Lower leg skin (tissue), 3 donors: ENCODE measurements around the gene LRRC8B.

Experiments
- POLR2A ChIP-seq, 2 donors: fragments of 450-650 bp; IDR thresholded peaks; one replicate each; pipeline ENCODE4 v1.6.1; 2016 to 2017; ENCODE audit warnings: antibody characterized with exemption in 2 of 2, mild to moderate bottlenecking in 1 of 2, moderate library complexity in 1 of 2
- TF ChIP-seq, protein P1 (sequence below), 3 donors: fragments of 450-650 bp; IDR thresholded peaks; one replicate each; pipeline ENCODE4 v1.5.1; 2016; ENCODE audit warnings: antibody characterized with exemption in 3 of 3, mild to moderate bottlenecking in 3 of 3, moderate library complexity in 2 of 3

DNA sequence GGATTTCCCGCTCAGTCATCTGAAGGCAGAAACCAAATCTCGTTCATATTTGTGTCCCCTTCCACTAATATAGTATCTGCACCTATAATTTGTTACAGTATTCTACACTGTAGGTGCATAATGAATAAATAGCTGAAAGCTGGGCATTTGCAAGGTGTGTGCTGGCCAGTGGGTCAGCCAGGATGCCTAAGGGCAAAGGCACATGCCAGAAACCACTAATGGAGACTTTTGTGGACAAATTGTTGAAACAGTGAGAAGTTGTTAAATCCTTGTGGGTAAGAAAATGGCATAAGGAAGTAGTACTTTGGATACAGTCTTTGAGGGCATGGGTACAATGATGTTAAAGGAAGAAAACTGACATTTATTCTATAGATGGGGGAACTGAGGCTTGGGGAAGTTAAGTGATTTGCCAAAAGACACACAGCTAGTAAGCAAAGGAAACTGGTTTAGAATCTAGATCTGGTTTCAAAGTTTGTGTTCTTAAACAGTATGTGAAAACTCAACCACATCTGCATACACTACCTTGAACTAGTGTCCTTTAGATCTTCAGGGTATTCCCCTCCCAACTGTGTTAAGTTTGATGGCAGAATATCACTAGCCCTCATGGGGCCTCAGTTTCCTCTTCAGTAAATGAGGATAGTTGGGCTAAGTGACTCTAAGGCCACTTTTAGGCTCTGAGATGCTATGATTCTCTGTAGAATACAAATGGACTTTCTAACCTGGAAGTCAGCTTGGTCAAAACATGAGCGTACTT is 81.8 kb downstream of the LRRC8B start:
- no peak for TF ChIP-seq POLR2A (IDR thresholded peaks at IDR 0.05)
- TF ChIP-seq, protein P1, sequence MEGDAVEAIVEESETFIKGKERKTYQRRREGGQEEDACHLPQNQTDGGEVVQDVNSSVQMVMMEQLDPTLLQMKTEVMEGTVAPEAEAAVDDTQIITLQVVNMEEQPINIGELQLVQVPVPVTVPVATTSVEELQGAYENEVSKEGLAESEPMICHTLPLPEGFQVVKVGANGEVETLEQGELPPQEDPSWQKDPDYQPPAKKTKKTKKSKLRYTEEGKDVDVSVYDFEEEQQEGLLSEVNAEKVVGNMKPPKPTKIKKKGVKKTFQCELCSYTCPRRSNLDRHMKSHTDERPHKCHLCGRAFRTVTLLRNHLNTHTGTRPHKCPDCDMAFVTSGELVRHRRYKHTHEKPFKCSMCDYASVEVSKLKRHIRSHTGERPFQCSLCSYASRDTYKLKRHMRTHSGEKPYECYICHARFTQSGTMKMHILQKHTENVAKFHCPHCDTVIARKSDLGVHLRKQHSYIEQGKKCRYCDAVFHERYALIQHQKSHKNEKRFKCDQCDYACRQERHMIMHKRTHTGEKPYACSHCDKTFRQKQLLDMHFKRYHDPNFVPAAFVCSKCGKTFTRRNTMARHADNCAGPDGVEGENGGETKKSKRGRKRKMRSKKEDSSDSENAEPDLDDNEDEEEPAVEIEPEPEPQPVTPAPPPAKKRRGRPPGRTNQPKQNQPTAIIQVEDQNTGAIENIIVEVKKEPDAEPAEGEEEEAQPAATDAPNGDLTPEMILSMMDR (IDR thresholded peaks at IDR 0.05), result no peak
